PC-9 (cell line): ENCODE data around the gene RNF168.

Source experiments
- CTCF ChIP-seq: fragments of 200-600 bp; sonication (generic); conservative IDR thresholded peaks from 2 replicates; pipeline ENCODE4 v1.6.1; 2017; ENCODE audit warnings: mixed run types, antibody characterized with exemption, mild to moderate bottlenecking, moderate library complexity
- EZH2 ChIP-seq: fragments of 200-600 bp; sonication (generic); IDR thresholded peaks from 2 replicates; pipeline ENCODE4 v1.8.0; 2017; ENCODE audit warnings: antibody characterized with exemption, low read depth

GRCh38 chr3:196541684-196542445, 38.3 kb upstream of the RNF168 start:
- TF ChIP-seq CTCF (no peak), EZH2 (no peak)
